Kasumi-1 (cell line): Measurements from ENCODE around the gene PXDC1.
A peak's percentile ranks its signal among the peaks of the same experiment; 100 is the strongest.

Experiments used
- DNase-seq, 2 experiments: peaks; one replicate each; lab custom pipeline; 2025; lab: John Stamatoyannopoulos, UW

PXDC1 gene, protein sequence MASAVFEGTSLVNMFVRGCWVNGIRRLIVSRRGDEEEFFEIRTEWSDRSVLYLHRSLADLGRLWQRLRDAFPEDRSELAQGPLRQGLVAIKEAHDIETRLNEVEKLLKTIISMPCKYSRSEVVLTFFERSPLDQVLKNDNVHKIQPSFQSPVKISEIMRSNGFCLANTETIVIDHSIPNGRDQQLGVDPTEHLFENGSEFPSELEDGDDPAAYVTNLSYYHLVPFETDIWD

DNA sequence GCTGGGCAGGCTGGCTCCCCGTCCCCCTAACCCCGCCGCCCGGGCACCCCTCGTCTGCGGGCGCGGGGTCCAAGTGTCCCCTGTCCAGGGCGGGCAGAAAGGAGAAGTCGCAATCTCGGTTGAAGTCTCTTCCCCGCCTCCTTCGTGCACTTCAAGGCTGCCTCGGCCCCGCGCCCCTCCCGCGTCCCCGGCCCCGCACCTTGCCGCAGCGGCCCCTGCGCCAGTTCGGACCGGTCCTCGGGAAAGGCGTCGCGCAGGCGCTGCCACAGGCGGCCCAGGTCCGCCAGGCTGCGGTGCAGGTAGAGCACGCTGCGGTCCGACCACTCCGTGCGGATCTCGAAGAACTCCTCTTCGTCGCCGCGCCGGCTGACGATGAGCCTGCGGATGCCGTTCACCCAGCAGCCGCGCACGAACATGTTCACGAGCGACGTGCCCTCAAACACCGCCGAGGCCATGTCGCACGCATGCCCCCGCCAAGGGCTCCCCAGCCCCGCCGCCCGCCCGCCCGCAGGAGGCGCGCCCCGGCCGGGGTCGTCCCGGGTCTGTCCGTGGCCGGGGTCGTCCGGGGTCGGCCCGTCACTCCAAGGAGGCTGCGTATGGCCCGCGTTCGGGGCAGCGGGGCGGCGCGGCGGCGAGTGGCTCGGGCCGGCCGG is at the start of gene PXDC1:
Gene PXDC1 (minus strand): TSS at position 637 of the 653 bp plus-strand sequence. CDS start 182 bp downstream, at position 455.
- DNase-seq, result peak in 1 of 2 experiments; percentile 2

DNA sequence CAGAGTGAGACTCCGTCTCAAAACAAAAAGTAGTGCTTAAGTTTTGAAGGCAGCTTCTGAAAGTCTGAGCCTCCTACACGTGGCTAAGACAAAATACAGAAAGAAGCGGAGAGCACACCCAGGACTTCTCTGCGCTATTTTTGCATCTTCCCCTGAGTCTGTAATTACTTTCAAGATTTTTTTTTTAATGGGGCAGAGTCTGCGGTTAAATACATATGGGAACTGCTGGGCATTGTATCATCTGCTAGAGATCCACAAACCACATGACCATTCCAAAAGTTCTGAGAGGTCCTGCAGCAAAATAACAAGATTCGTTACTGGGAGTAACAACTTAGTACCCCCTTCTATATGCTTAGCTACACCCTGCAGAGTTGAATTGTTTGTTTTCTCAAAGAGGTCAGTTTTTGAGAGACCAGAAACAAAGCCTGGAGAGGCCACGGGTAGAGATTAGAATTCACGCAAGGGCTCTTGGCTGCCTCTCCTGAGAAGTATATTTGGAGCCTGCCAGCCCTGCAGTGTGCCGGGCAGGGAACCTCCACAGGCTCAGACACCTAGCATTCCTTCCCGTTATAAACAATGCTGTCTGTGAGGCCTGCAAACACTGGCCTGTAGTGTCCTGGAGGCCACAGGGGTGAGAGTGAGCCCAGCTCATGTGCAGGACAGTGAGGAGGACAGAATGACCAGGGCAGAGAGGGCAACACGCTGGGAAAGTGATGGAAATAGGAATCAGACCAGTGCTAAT is 49.5 kb upstream of the PXDC1 start:
- no peak for DNase-seq

DNA sequence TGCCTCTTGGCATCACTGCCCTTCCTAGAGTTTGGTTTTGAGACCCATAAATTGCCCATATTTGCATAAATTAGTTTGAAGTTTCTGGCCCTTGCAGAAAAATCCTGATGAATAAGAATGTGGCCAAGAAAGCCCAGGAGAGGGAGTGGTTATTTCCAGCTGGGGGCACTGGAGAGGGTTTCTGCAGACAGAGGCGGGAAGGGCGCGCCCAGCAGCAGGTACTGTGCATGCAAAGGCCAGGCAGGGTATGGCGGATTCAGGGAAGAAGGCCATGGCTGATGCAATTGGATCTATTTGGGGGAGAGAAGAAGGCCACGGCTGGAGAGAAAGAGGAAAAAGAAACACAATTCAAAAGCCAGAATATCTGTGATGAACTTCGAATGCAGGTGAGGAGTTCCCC is 48.2 kb upstream of the PXDC1 start:
- DNase-seq, result no peak

DNA sequence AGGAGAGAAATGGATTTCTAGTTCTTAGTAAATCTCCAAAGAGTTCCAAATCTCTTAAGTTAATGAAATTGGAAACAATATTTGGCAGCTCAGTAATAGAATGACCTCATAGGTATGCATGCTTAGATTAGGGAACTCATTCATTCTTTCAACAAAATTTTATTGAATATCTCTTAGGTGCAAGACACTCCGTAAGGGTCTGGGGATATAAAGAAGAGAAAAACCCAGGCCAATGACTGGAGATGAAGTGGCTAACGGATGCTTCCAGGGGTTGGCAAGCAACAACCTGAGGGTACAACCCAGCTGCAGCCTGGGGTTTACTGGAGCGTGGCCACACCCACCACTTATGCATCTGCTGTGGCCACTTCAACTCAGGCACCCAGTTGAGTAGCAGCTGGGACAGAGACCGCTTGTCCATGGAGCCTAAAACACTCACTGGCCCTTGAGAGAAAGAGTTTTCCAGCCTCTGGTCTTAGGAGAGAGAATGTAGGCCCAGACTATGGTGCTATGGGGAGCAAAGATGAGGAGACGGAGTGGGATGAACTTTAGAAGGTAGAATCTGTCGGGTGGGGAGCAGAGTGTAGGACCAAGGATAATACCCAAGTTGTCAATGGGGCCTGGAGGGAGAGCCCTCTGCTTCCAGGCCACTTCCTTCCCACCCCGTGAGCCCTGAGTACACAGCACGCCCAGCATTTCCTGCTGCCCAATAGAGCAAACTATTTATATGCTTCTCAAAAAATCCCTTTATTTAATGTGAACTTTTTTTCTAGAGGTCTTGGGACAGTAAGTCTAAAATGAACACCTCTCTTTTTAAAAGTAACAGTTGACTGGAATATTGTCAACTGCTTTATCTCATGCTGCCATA is 46.8 kb upstream of the PXDC1 start:
- DNase-seq, result no peak

DNA sequence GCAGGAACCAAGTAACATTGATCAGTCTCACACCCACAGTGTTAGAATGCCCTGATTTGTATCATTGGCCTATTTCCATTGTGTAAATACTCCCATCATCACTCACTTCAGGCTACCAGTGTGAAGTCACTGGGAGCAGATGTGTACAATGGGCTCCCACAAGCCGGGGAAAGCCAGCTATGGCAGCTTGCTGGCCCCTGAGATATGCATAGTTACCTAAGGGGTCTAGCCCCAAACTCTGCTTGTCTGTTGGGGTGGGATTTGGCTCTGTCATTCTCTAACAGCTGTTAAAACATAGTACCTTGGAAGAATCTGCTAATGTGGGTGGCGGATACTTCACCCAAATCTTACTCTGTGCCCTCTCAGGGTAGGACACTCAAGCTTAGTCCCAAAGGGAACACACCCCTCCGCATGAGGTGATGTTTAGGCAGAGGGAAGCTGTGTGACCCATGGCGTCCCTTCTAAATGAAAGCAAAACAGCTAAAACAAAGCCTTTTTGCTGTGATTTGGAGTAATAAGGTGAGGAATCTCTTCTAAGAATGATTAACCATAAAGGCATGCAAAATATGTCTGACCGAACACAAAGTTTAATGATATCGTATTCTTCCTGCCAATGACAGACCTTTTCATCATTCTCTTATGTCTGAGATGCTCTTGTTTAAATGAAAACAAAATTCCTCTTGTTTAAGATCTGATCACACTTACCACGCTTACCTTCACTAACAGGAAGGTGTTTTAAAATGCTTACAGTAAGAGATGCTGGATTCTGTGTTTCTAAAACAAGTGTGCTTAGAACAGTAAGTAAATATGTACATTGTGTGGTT is 45.9 kb upstream of the PXDC1 start:
- no peak for DNase-seq

DNA sequence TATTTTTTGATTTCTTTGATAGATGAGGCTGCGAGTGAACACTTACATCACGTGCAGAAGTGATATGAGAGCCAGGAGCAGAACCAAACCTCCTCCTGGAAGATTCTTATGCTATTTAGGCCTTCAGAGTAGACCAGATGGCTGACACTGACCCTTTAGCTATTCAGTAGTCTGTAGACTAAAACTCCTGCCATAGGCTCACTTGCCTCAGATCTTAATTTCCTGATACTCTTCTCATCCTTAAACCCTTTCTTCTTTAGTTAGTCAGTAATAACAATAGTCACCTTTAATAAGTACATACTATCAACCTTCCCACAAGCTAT is 45.2 kb upstream of the PXDC1 start:
- DNase-seq, result no peak

DNA sequence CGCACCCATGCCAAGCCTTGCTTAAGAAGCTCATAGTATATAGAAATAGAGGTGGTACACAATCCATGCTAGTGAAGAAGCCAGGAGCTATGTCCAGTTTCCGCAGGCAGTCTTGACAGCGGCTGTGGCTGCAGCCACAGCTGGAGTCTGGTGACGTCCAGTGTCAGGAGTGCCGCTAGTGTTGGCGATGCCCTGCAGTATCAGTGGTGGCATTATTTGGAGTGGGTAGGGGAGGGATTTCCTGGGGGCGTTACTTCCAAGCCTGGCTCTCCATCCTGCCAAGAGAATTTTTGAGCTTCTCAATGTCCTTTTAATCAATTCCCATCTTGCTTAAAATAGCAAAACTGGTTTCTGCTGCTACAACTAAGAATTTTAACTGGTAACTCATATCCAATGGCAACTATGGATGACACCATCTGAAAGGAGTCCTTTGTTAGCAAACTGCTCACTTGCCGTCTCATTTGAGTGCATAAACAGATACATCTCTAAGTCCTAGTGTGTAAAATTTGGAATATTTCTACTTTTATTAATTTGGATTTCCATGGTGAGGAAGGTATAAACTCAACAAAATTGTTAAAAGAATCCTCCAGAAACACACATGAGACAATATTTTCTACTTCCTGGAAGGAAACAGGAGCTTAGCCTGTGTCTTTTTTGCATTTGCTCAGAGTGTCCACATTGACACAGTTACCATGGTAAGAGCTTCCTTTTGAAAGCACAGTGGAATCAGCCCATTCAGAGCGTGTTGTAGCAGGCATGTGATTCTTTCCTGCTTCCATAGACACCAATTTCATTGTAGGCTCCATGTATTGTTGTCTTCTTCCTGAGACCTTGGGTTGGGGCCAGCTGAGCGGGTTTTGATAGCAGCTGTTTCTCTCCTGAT is 44.6 kb upstream of the PXDC1 start:
- DNase-seq, result no peak

DNA sequence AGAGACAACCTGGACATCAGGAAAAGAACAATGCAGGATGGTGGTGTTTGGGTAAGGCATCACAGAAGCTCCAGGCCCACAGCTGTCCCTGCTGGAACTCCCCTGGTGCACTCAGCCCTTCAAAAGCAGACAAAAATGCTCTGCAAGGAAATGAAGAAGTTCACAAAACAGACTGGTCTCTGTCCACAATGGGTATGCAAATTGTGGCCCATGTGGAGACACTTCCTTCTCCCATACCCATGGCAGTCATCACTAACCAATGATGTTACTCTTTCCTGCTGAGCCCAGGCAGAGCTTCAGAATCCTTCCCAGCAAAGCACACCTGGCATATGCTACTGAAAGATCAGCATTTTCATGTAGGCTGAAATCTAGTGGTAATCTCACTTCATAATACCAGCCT is 42.6 kb upstream of the PXDC1 start:
- DNase-seq, result peak; percentile 27 to 29

DNA sequence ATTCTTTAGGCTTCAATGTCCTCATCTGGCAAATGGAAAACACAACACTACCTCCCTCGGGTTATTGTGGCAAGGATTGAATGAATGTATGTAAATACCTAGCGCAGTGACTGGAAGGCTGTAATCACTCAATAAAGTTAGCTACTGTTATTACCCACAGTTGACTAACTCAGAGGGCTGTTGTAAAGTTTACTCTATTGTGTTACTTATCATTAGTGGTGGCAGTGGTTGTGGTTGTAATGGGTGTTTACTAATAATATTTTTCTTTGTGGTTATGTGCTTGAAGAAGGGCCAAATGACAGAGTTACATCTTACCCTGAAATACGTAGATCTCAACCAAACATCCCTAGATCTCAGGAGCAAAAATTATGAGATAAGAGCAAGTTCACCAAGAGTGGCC is 42.0 kb upstream of the PXDC1 start:
- DNase-seq, result no peak

DNA sequence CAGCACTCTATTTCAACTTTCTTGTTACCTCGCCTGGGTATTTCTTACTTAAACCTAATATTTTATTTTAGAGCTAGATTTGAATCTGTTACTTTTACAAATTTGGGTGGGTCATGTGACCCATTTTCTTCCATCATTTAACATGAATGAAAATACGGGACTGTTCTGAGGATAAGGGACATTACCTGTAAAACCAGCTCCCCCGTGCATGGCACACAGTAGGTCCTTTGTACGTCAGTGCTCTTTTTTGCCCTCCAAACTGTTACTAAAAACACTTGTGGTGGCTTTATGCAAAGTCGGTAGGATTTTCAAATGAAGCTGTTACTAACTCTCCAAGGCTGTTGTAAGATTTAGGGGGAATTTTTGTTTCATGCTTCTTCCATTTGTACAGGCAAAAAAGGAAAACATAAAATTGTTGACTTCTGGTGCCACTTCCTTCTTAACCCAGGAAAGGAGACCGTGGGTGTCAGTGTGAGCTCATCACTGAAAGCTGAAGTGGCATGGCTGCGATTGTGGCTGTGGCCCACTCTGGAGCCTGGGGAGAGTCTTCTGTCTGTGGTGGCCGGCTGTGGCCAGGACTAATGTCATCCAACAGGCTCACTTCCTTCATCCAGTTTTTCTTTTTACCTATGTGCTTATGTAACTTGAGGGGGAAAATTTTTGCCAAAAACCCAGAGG is 40.2 kb upstream of the PXDC1 start:
- no peak for DNase-seq

DNA sequence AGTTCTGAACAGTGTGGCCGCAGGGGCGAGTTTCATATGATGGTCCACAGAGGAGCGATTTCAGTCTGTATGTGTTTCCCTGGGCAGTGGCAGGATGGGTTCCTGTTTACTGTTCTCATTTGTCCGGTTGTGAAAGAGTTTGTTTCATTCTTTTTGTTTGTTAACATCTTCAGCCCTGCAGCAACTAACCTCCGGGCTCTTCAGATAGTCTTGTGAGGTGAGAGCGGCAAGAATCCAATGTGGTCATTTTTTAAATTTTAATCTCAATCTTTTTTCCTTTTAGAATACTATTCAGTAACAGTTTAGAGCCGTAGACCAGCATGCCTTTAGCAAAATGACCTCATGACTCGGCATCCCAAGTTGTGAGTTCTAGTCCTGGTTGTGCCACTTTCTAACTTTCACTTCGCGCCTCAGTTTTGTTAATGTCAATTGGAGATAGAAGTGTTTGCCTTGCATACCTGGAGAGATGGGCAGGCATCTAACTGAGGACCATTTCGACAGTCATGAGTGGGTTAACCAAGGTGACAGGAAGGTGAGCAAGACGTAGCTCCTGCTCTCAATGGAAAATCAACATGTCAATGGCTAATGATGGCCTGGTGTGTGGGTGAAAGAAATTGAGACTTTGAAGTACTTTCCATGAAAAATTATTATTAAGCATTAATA is 38.5 kb upstream of the PXDC1 start:
- DNase-seq, result no peak

DNA sequence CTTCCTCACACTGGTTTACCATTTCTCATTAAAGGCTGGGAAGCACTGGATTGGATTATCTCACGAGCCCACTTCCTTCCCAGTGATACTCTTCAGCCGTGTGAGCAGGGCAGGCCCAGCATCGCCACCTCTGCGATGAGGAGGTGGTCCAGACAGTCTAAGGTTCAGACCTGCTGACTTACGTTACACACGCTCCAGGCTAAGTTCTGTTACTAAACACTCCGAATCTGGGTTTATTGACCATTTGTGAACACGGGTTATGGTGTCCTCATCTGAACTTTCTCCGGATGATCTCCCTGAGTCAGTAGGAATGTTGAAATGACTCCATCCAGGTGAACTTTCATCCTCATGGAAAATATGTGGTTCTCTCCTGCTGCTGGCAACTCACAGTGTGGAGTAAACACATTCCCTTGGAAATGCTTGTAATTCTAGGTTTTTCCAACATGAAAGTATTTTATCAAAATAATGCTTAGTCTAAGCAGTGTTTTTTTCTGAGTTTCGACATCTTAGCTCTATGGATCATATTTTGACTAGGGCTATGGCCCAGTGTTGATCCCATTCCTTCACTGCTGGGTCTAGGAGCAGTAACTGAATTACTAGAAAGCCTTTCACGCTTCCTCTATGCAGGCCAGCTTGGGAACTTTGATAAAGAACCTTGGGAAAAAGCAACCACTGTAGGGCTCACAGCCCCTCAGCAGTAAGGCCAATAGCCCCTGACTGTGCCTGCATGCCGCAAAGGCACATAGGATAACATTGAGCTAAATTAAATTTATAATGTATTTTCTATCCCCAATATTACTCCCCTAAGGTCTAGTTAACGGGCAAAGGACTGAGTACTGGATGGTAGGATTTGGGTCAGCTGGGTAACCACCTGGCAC is 37.7 kb upstream of the PXDC1 start:
- DNase-seq, result no peak

DNA sequence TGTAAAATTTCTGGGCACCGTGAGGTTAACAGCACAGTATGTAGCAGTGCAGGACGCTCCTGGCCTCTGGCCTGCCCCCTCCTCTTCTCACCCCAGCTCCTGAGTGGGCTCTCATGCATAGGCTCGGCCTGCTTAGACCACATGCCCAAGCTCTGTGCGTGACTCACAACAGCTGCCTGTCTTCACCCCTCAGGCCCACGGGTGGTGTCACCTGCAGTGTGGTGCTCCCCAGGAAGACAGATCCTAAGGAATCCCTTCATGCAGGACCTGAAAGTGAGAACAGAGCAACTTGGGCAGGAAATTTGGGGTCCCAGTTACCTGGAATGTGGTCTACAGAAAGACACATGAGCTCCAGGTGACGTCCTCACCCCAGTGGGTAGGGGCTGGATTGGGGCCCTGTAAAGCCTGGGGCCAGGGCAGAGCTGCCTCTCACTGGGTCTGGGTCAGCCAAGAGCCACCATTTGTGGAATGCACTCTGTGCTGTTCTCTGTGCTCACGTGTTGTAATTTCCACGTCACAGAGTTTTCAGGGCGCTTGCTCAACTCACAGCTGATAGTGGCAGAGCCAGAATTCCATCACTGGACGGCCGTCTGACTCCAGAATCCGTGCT is 37.0 kb upstream of the PXDC1 start:
- no peak for DNase-seq

DNA sequence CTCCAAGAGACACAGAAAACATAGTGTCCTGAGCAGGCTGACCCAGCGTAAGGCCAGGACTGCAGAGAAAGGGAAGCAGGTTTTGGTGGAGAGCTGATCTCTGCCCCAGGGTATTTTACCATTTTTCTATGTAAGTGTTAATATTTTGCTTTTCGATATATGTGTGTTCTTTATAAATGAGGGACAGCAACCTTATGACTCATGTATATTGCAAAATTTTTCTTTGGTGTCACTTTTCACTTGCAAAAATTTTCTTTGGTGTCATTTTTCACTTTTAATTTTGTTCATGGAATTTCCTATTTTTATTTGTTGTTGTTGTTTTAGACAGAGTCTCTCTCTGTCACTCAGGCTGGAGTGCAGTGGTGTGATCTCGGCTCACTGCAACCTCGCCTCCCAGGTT is 34.6 kb upstream of the PXDC1 start:
- no peak for DNase-seq

DNA sequence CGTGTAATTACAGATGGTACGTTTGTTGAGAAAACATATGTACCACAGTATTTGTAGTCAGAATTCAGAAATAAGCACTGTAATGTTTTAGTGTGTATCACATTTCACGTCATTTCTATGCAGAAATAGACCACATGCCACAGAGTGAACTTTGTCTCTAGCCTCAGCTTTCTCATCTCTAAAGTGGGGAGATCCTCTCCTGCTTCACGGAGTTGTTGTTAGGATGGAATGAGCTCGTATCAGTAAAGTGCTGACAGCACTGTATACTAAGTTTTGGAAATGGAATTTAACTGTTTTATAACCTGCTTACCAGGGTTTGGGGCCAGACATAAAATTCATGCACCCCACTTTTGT is 34.2 kb upstream of the PXDC1 start:
- DNase-seq, result no peak

DNA sequence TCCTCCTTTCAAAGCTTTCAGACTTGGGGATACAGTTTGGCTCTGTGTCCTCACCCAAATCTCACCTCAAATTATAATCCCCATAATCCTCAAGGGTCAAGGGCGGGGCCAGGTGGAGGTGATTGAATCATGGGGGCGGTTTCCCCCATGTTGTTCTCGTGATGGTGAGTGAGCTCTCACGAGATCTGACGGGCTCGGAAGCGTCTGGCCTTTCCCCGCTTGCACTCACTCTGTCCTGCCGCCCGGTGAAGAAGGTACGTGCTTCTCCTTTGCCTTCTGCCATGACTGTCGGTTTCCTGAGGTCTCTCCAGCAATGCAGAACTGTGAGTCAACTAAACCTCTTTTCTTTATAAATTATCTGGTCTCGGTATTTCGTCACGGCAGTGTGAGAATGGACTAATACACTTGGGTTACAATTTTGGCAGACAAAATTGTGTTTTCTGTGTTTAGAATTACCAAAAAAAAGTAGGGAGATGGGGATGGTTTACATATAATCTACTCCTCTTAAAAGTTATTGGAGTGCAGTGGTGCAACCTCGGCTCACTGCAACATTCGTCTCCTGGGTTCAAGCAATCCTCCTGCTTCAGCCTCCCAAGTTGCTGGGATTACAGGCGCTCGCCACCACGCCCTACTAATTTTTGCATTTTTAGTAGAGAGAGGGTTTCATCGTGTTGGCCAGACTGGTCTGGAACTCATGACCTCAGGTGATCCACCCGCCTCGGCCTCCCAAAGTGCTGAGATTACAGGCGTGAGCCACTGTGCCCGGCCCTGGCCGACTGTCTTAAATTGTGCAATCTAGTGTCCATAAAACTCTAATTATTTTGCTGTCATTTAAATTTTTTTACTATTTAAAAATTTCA is 33.6 kb upstream of the PXDC1 start:
- no peak for DNase-seq

DNA sequence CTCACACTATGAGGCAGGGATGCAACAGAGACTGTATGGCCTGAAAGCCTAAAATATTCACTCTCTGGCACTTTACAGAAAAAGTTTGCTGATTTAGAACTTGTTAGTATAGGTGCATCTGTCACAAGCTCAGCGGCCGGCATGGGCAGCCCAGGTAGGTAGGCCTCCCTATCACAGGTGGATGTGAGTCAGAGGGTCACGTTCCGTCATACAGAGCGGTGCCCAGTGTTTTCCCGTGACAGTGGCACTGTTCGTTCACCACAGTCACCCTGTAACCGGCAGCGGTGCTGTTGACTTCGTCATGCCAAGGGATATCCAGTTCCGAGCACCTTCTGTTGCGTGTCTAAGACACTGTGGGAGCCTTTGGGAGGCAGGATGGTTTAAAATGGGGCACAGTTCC is 32.9 kb upstream of the PXDC1 start:
- DNase-seq, result no peak
